Upper lobe of left lung (tissue), 4 donors: ENCODE measurements around the gene PRKAR1B.

Experiments used
- CTCF ChIP-seq, 6 experiments: fragments of 450-650 bp in 4 of 6; fragments of 200-600 bp in 2 of 6; sonication (generic) in 2 of 6; IDR thresholded peaks; one replicate each; pipeline ENCODE4 v1.5.1; 2016 to 2019; ENCODE audit warnings: antibody characterized with exemption in 6 of 6
- EP300 ChIP-seq, 4 donors: sonication (generic); formaldehyde crosslinking; IDR thresholded peaks; one replicate each; pipeline ENCODE4 v1.5.1; 2017; ENCODE audit warnings: antibody characterized with exemption in 4 of 4, control low read depth in 2 of 4
- POLR2A ChIP-seq, 4 donors: fragments of 450-650 bp; IDR thresholded peaks; one replicate each; pipeline ENCODE4 v1.5.1; 2016 to 2017; ENCODE audit warnings: antibody characterized with exemption in 4 of 4, mild to moderate bottlenecking in 2 of 4

- TF ChIP-seq CTCF (IDR thresholded peaks at IDR 0.05) = no peak
- no peak for TF ChIP-seq POLR2A (IDR thresholded peaks at IDR 0.05)
- TF ChIP-seq EP300 (IDR thresholded peaks at IDR 0.05) = no peak
Observed at GRCh38 chr7:732556-732955, 5.5 kb upstream of the PRKAR1B start.
